ENCODE measurements around the gene FOSL2. TPM values are rescaled to one million over a fixed set of nuclear protein-coding genes. Genes with fewer than 3 reads are reported as not detected.

FOSL2 gene
- total RNA-seq, 1 donor from 2014 or later, result 6.2 TPM

DNA sequence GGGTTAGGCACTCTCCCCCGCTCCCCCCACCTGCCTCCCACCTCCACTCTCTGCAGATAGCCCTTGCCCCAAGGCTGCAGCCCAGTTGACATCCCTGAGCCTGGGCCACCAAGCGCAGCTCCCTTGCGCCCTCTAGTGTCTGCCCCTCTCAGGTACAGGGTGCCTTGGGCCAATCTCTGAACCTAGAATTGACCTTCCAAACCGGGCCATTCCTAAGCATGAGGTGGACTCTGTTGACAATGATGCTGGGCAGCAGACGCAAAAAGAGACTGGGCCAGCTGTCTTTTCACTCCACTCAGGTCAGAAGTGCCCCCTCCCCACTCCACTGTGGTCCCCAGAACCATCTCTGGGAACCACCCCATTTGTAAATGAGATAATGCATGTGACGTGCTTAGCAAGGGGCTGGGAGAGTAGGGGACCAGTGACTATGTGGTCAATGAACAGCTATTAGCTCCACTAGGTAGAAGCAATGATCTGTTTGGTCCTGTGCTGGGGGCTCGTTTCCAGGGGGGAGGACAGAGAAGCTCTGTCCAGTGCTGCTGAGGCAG lies 60.0 kb downstream of the FOSL2 start:
- DNase-seq, result no peak

DNA sequence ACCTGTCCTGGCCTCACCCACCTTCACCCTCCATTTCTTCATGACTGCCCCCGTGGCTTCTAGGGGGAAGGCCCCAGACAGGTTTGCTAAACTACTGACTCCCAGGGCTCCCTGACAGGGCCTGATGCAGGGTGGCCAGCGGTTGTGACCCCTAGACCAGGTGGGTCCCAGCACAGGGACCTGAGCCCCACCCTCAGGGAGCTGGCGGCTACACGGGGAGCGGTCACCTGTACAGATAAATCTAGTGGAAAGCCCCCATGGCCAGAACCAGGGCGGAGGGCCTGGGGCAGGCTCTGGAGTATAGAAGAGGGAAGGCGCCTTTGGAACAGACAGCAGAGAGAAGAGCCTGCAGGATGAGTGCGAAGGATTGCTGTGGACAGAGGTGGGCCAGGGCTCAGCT lies 60.7 kb downstream of the FOSL2 start:
- no peak for DNase-seq

DNA sequence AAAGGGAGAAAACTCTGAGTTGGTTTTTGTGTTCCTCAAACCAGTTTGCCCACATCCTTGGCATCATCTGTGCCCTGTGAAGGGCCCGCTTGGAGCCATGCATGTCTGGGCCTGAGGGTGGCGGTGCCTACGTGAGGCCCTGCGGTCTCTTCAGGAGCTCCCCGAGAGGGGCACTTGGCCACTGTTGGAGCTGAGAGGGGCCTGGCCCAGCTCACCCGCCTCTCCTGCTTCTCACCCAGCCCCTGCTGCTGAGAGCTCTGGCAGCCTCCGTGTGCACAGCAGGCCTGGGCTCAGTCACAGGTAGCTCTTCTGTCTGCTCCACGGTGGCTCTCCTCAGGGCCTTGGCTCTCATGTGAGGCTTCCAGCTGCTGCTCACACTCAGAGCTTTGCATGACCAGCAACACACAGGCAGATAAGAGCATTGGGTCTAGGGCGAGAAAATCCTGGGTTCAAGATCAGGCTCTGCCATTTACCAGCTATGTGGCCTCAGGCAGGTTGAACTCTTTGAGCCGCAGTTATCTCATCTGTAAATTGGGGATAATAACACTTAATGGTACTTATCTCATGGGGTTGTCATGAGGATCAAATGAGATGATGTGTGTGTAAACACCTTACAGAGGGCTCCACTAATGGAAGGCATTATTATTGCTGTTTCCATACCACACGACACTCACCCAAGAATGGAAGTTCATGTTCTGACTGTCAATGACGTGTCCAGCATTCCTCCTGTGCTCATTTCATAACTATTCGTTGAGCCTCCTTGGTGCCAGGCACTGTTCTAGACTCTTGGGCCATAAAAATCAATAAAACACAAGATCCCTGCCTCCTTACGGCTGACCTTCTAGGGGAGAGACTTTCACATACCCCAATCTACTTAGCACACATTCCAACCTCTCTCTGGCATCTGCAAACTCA lies 61.6 kb downstream of the FOSL2 start:
- no peak for DNase-seq

DNA sequence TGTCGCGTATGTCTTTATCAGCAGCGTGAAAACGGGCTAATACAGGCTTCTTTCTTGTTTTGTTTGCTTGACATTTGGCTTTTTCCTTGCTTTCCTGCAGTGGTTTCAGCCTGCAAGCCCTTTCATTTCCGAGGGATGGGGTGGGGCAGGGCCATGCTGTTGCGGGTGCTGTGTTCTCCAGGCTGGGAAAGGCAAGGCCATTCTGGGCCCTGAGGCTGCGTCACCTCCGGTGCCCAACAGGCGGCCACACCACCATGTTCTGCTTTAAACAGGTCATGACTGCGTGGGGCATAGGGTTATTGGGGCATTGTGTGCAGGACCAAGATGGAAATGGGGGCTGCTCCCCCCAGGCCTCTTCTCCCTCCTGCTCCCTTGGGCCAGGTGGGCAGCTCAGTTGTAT lies 64.6 kb downstream of the FOSL2 start:
- DNase-seq, result no peak

DNA sequence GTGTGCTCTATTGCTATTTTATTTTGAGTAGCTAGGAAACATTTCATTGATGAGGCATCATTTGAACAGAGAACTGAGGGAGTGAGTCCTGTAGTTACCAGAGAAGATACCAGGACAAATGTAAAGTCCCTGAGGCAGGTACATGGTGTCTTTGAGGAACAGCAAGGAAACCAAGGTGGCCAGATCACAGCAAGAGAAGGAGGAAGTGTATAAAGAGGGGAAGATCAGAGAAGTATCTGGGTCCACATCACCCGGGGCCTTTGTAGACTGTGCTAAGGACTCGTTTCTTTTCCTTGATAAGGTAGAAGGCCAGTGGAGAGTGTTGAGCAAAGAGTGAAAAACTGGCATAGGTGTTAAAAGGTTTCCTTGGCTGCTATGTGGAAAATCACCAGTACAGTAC lies 68.4 kb downstream of the FOSL2 start:
- no peak for DNase-seq

DNA sequence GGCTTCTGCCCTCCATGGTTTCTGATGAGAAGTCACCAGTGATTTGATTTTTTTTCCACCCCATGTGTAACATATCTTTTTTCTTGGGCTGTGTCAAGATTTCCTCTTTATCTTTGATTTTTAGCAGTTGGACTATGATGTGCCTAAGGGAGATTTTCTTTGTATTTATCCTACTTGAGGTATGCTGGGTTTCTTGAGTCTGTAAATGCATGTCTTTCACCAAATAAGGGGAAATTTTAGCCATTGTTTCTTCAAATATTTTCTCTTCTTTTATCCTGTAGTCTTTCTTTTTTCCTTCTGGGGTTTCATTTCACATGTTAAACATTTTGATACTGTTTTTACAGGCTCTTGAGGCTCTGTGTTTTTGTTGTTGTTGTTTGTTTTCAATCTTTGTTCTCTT lies 69.5 kb downstream of the FOSL2 start:
- DNase-seq, result no peak

DNA sequence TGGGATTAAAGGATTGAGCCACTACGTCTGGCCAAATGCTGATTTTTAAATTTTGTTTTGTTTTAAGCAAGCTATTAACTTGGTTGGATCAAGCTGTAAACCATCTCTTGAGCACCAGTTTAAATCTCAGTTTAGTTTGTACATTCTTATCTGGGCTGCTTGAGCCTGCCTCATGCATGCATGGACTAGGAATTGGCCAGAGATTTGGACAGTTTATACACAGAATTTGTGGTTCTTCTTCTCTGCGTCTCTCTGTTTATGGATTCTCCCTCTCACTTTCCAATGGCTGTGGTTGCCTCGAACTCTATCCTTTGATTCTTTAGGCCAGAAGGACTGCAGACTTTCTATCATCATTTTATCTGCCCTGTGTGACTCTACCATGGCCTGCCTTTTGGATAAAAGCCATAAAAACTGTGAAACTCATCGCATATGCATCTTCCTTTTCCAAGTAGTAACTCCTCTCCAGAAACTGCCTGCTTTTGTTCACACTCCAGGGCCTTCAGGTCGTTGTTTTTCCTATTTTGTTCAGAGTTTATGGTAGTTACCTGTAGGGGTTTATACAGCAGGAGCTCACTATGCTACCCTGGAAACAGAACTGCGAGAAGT lies 70.7 kb downstream of the FOSL2 start:
- DNase-seq, result no peak

DNA sequence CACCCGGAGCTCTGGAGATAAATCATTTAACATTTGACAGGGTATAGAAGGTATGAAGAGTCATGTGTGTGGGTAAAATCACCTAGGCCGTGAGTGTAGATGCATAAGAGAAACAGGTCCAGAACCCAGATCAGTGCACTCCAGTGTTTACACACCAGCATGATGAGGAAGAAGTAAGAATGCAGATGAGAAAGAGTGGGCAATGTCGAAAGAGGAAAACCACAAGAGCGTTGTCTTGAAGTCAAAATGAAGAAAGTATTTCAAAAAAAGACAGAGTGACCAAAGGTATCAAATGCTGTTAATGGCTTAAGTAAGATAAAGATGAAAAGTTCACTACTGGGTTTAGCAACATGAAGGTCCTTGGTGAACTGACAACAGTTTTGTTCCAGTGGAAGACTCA lies 71.2 kb downstream of the FOSL2 start:
- DNase-seq, result no peak

DNA sequence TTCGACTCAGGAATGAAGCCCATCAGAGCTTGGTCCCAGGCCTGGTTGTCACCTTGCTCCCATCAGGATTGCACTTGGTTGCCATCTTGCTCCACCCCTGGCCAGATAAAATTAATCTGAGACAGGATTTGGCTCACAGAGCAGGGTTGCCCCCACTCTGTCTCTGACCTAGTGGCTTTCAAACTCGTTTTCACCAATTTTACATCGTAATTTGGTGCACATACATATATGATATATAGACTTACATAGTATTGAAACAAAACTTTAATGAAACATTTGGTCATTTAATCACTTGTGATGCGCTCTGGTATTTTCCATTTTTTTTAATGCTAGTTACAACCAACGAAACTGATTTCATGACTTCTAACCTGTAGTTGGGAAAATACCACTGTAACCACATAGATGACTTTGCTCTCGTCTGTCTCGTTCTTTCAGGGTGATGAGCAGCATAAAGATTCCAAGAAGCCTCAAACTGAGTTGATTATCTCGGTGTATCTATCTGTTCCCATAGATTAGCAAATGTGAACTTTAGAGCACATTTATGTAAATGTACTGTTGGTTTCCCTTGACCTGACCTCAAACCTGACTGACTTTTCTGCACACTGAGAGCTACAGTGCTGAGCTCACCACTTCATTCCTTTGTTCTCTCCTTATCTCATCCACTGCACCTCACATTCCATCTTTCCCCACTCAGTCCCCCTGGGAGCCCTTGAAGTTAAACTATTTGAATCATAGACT lies 72.7 kb downstream of the FOSL2 start:
- DNase-seq, result no peak

Small RNAs within 50 kb of the gene (small RNA-seq; reads per million reads assigned to genes)
- not detected for gene AC104695.3
- gene SNRPGP7, result not detected

Other genes starting within 250 kb of the FOSL2 start
- gene PLB1, start 103.2 kb downstream of the FOSL2 start, total RNA-seq, result 2.3 TPM